Astrocyte (in vitro differentiated cells and primary cell): ENCODE measurements around the gene KCTD18. TPM values are rescaled to one million over a fixed set of nuclear protein-coding genes. Genes with fewer than 3 reads are reported as not detected.
A peak's percentile ranks its signal among the peaks of the same experiment; 100 is the strongest.

Source experiments
- DNase-seq: peaks from one replicate; pipeline ENCODE4 v3.0.0-alpha.2; 2010; ENCODE audit warnings: low read depth
- FAIRE-seq: peaks from 2 replicates; lab custom pipeline; 2011; peaks lifted over from hg19 to GRCh38; lab: Jason Lieb, UNC
- H2AFZ ChIP-seq: 2 replicates; pipeline ENCODE4 v1.6.0; 2012; ENCODE audit warnings: low read depth, low read length, inconsistent platforms
- H3K27ac ChIP-seq: 2 replicates; pipeline ENCODE4 v1.5.1; 2011; ENCODE audit warnings: low read depth, low read length, inconsistent platforms
- H3K27me3 ChIP-seq: 2 replicates; pipeline ENCODE4 v1.6.0; 2011; ENCODE audit warnings: low read length, inconsistent platforms; ENCODE audit not compliant: insufficient read depth
- H3K36me3 ChIP-seq: 2 replicates; pipeline ENCODE4 v1.5.1; 2011; ENCODE audit warnings: low read length, inconsistent platforms; ENCODE audit not compliant: insufficient read depth
- H3K4me1 ChIP-seq: 2 replicates; pipeline ENCODE4 v1.5.1; 2011; ENCODE audit warnings: low read length, inconsistent platforms; ENCODE audit not compliant: insufficient read depth
- H3K4me2 ChIP-seq: 2 replicates; pipeline ENCODE4 v1.6.0; 2012; ENCODE audit warnings: low read length, inconsistent platforms
- H3K4me3 ChIP-seq: 2 replicates; pipeline ENCODE4 v1.5.1; 2011; ENCODE audit warnings: low read depth, mild to moderate bottlenecking, low read length, inconsistent platforms; ENCODE audit not compliant: insufficient read depth
- H3K79me2 ChIP-seq: 2 replicates; pipeline ENCODE4 v1.6.0; 2012; ENCODE audit warnings: mild to moderate bottlenecking, low read length, inconsistent platforms; ENCODE audit not compliant: insufficient read depth
- H3K9ac ChIP-seq: 2 replicates; pipeline ENCODE4 v1.6.0; 2012; ENCODE audit warnings: mild to moderate bottlenecking, low read length, inconsistent platforms
- H3K9me3 ChIP-seq: 2 replicates; pipeline ENCODE4 v1.5.1; 2012; ENCODE audit warnings: low read depth, mild to moderate bottlenecking, low read length, inconsistent platforms; ENCODE audit not compliant: insufficient read depth
- H4K20me1 ChIP-seq: 2 replicates; pipeline ENCODE4 v1.6.0; 2012; ENCODE audit warnings: low read length, inconsistent platforms; ENCODE audit not compliant: insufficient read depth
- H3K27ac Mint-ChIP-seq: one replicate; pipeline ENCODE4 v1.8.0; 2021; ENCODE audit warnings: mild to moderate bottlenecking, mixed read lengths; ENCODE audit not compliant: unreplicated experiment
- H3K27me3 Mint-ChIP-seq: one replicate; pipeline ENCODE4 v1.8.0; 2021; ENCODE audit warnings: low read depth, mixed read lengths; ENCODE audit not compliant: unreplicated experiment
- H3K36me3 Mint-ChIP-seq: one replicate; pipeline ENCODE4 v1.8.0; 2021; ENCODE audit warnings: low read depth, mixed read lengths; ENCODE audit not compliant: unreplicated experiment
- H3K4me1 Mint-ChIP-seq: one replicate; pipeline ENCODE4 v1.8.0; 2021; ENCODE audit warnings: low read depth, mixed read lengths; ENCODE audit not compliant: unreplicated experiment
- H3K4me3 Mint-ChIP-seq: one replicate; pipeline ENCODE4 v1.8.0; 2021; ENCODE audit warnings: mild to moderate bottlenecking, moderate library complexity, mixed read lengths; ENCODE audit not compliant: unreplicated experiment
- H3K9me3 Mint-ChIP-seq: one replicate; pipeline ENCODE4 v1.8.0; 2021; ENCODE audit warnings: mild to moderate bottlenecking, mixed read lengths; ENCODE audit not compliant: unreplicated experiment
- EZH2 ChIP-seq: IDR thresholded peaks from 2 replicates; pipeline ENCODE4 v1.6.1; 2012; ENCODE audit warnings: mild to moderate bottlenecking, low read length, inconsistent platforms; ENCODE audit not compliant: insufficient read depth
- total RNA-seq: library from RNA; stranded (reverse); gene quantifications from 2 replicates; pipeline ENCODE4 v1.2.1, GENCODE V29; 2021
- TF ChIP-seq, protein P1 (sequence below): IDR thresholded peaks from 2 replicates; pipeline ENCODE4 v1.5.1; 2011; ENCODE audit warnings: low read depth, mild to moderate bottlenecking, inconsistent platforms, low read length, moderate library complexity; ENCODE audit not compliant: insufficient read depth

Gene KCTD18
- total RNA-seq, 1 donor from 2014 or later = 8.2 TPM

GRCh38 chr2:200455958-200456421 is 53.9 kb downstream of the KCTD18 start:
- Histone ChIP-seq H3K4me2 (no peak overlapping the region), H3K27ac (no peak overlapping the region), H3K9ac (no peak overlapping the region), H3K9me3 (no peaks in the 10 kb centered on the region), H3K27me3 (no peaks in the 10 kb centered on the region), H3K4me3 (no peak overlapping the region), H3K36me3 (peaks cover 4% of the 10 kb centered on the region), H2AFZ (no peak overlapping the region), H3K4me1 (peaks cover 9% of the 10 kb centered on the region), H4K20me1 (no peaks in the 10 kb centered on the region), H3K79me2 (no peaks in the 10 kb centered on the region)
- Mint-ChIP-seq H3K36me3 (peaks cover 19% of the 10 kb centered on the region), H3K27me3 (no peaks in the 10 kb centered on the region), H3K4me3 (no peak overlapping the region), H3K4me1 (peaks cover 21% of the 10 kb centered on the region), H3K9me3 (no peaks in the 10 kb centered on the region), H3K27ac (peak overlapping the region; percentile 50)
- no peak for FAIRE-seq
- DNase-seq = no peak
- TF ChIP-seq, protein P1, sequence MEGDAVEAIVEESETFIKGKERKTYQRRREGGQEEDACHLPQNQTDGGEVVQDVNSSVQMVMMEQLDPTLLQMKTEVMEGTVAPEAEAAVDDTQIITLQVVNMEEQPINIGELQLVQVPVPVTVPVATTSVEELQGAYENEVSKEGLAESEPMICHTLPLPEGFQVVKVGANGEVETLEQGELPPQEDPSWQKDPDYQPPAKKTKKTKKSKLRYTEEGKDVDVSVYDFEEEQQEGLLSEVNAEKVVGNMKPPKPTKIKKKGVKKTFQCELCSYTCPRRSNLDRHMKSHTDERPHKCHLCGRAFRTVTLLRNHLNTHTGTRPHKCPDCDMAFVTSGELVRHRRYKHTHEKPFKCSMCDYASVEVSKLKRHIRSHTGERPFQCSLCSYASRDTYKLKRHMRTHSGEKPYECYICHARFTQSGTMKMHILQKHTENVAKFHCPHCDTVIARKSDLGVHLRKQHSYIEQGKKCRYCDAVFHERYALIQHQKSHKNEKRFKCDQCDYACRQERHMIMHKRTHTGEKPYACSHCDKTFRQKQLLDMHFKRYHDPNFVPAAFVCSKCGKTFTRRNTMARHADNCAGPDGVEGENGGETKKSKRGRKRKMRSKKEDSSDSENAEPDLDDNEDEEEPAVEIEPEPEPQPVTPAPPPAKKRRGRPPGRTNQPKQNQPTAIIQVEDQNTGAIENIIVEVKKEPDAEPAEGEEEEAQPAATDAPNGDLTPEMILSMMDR = no peak

DNA sequence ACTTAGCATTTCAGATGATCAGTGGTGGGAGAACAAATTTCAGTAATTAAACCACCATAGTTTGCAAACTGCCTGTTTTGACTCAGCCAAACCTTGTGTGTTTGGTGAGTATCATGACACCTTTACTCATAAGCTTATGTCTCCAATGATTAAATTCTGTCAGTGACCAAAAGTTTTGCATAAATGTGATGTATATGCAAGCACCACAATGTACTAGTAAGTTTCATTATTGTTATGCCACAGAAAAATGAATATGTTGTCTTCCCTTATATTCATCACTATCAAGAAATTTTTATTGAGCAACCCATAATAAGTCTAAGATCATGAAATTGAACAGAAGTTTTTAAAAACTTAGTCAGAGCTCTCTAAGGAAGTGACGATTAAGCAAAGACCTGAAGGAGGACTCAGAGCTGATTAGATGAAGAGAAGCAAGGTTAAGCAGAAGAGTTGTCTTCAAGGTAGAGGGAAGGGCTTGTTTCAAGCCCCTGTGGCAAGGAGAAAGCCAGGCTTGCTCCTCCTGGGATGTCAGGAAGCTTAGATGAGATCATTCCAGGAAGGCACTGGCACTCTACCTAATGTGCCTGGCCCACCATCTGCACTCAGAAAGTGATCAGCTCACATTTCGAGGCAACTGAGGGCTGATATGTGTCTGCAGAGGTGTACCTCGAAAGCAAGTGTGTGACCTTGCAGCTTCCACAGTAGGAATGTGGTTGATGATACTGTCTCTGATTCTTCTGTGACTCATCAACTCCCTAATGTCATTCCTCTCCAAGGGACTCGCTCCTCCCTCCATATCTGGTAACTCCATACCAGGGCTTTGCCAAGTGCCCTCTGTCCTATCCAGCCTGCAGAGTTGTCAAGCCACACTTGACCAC is 54.7 kb downstream of the KCTD18 start:
- Histone ChIP-seq H3K27ac (no peak overlapping the region), H3K27me3 (no peaks in the 10 kb centered on the region), H3K4me3 (no peak overlapping the region), H3K4me2 (no peak overlapping the region), H3K9me3 (no peaks in the 10 kb centered on the region), H3K4me1 (peaks cover 9% of the 10 kb centered on the region), H3K79me2 (no peaks in the 10 kb centered on the region), H3K9ac (no peak overlapping the region), H4K20me1 (no peaks in the 10 kb centered on the region), H2AFZ (no peak overlapping the region), H3K36me3 (peaks cover 8% of the 10 kb centered on the region)
- peak; percentile 61 for DNase-seq
- Mint-ChIP-seq H3K4me3 (no peak overlapping the region), H3K27me3 (no peaks in the 10 kb centered on the region), H3K36me3 (peaks cover 23% of the 10 kb centered on the region), H3K4me1 (peaks cover 21% of the 10 kb centered on the region), H3K9me3 (no peaks in the 10 kb centered on the region), H3K27ac (no peak overlapping the region)
- TF ChIP-seq, protein P1 = no peak
- TF ChIP-seq EZH2 = no peak
- FAIRE-seq = peak; percentile 92
